GM19468 (cell line): ENCODE data around the gene FBN3.

Experiments
- ATAC-seq: cut with Tn5 transposase; IDR thresholded peaks from one replicate; pipeline ENCODE4 v1.9.1; 2021; ENCODE audit warnings: mild to moderate bottlenecking, moderate library complexity, moderate number of reproducible peaks; ENCODE audit not compliant: unreplicated experiment; ENCODE audit errors: extremely low read depth

Gene FBN3

DNA sequence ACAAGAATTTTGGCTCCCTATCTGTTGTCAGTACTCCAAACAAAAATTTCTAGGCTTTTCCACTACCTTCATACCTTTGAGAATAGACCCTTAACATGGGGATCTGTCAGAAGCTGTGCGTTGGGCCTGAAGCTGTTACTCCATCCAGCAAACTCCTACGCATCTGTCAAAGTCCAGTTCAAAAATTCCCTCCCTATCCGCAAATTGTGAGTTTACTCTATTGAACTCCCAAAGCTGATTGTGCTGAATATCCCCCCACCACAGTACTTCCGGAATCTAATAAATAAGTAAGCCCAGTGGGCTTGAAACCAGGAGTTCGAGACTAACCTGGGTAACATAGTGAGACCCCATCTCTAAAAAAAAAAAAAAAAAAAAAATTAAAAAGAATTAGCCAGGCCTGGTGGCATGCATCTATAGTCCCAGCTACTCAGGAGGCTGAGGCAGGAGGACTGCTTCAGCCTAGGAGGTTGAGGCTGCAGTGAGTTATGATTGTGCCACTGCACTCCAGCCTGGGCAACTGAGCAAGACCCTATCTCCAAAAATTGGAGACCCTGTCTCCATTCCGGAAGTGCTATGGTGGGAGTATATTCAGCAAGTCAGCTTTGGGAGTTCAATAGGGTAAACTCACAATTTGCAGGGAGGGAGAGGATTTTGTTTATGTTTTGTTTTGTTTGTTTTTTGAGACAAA is 930 bp upstream of the FBN3 start:
- no peak for ATAC-seq

GRCh38 chr19:8148410-8149260 is 757 bp downstream of the FBN3 start:
- ATAC-seq: no peak

- ATAC-seq: no peak
Observed at GRCh38 chr19:8148088-8148409, 1.3 kb downstream of the FBN3 start.

DNA sequence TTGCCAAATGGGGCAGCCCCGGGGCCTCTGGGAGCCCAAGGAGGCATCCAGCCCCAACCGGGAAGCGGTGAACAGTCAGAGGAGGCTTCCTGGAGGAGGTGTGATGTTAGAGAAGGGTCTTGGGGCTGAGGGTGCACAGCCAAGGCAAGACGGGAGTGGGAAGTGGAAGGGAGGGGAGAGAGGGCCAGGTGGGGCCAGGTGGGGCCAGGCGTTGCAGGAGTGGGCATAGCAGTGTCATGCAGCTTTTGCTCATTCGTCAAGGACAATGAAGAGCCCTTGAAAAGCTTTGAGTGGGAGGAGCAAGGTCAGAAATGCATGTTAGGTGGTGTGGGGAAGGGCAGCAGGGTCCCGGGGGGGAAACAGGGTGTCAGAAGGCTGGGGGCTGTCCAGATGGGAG is 1.8 kb downstream of the FBN3 start:
- ATAC-seq: no peak

GRCh38 chr19:8146877-8147581 is 2.4 kb downstream of the FBN3 start:
- no peak for ATAC-seq

DNA sequence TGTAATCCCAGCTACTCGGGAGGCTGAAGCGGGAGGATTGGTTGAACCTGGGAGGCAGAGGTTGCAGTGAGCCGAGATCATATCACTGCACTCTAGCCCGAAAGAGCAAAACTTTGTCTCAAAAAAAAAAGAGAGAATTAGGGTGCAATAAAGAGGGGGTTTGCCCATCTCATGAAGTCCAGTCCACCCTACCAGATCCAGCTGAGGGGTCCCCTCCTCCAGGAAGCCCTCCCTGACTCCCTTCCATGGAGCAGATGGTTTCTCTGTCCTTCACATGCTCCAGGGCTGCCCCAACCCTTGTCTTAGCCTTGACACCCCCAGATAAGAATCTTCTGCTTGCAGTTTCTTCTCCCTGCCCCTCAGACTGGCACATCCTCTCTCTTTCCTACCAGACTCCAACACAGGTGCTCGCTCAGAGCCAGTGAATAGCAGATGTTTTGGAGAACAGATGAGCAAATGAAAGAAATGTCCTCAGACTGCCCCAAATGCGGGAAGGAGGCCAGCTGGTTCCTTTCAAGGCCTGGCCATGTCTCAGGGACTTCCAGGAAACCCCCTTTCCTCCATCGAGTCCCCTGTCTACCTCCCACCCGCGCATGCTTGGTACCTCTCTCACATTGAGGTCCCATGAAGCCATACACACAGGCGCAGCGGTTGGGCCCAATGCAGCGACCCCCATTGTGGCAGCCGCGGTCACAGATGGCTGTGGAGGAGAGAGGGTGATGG is 5.0 kb downstream of the FBN3 start:
- no peak for ATAC-seq

DNA sequence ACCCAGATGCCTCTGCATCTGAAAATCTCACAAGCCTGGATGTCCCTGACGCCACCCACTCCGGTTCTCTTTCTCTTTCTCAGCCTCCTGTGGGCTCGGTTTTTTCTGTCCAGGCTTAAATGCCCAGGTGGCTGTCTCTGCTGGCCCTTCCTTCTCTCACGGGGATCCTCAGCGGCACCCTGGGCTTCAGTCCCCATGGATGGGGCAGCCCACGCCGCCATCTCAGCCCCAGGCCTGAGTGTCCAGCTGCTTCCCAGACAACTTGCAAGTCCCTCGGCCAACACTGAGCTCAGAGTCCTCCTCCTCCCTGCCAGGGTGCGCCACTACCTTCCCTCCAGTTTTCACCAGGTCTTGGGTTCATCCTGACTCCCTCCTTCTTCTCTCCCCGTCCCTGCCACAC is 6.4 kb downstream of the FBN3 start:
- no peak for ATAC-seq

DNA sequence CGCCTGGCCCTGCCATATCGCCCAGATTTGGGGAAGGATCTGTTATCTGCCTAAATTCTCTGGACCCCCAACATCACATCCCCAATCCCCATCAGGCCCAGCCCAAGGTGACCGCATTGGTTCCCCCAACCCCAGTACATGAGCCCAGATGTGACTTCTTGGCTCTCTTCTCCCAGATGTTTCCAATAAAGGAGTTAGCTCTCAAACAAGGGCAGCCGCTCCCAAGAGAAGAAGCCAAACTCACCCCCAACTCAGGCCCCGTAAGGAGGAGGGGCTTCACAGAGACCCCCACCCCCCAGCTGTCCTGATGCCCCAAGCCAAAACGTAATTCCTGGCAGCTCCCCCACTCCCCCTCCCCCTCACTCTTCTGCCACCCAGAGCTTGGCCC is 6.9 kb downstream of the FBN3 start:
- no peak for ATAC-seq

- ATAC-seq: no peak
Observed at GRCh38 chr19:8141726-8142512, 7.5 kb downstream of the FBN3 start.

DNA sequence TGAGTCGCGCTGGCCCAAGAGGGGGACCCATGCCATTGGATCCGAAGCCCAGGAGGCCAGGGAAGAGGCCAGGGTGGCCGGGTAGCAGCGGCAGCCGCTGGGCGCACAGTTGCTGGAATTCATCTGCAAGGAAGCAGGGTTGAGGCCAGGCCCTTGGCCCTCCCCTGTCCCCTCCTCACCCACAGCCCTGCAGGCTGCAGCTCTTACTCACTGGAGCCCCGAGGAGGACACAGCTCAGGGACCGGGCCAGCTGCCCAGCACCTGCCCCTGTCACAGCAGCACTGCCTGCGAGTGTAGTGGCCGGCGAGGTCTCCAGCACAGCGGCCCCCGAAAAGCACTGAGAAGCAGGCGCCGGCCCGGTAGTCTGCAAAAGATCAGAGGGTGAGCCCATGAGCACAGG is 11.2 kb downstream of the FBN3 start:
- ATAC-seq: no peak

DNA sequence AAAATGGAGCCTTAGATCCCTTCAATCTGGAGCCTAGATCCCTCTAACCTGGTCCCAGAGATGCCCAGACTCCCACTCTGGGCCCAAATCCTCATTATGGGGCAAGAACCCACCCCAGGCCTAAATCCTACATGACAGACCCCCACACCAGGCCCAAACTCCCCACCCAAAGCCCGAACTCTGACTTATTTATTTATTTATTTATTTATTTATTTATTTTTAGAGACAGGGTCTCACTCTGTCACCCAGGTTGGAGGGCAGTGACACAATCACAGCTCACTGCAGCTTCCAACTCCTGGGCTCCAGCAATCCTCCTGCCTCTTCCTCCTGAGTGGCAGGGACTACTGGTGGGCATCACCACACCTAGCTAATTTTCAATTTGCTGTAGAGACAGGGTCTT is 12.0 kb downstream of the FBN3 start:
- no peak for ATAC-seq

DNA sequence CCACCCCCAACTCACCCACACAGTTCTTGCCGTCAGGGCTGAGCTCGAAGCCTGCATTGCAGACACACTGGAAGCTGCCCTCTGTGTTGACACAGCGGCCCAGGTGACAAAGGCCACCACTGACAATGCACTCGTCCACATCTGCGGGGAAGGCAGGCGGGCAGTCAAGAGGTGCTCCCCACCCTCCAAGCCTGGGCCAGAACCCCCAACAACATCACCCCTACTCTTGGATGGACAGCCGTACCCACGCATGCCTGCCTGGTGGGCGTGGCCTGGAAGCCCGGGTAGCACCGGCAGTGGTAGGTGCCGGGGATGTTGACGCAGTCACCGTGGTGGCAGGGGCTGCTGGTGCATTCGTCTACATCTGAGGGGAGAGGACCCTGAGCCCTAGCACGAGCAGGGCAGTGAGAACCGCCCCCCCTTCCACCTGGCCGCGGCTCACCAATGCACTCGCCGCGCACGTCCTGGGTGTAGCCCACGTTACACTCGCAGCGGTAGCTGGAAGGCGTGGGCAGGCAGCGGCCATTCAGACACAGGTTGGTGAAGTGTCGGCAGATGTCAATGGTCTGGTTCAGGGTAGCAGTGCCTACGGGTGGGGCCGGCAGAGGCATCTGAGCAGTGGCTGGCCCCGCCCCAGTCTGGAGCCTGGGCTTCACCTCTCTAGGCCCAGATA is 13.3 kb downstream of the FBN3 start:
- ATAC-seq: no peak

DNA sequence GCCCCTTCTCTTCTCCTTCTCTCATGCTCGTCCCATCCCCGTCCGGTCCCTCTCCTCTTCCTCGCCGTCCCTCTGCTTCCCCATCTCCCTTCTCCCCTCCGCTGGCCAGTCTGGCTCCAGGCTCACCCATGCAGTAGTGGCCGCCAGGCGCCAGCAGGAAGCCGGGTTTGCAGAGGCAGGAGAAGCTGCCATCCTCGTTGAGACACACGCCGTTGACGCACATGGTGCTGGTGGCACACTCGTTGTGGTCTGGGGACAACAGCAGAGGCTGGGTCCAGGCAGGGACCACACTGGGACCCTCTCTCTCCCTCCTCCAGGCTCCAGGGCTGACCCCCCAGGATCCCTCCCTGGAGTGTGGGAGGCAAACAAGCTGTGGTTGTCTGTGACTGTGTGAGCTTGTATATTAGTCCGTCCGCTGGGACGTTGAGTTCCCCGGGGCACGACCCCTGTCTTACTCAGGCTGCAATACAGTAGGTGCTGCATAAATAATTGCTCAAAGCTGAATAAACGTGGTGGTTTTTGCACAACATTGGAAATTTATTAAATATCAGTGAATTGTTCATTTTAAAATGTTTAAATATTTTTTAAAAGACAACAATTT is 16.4 kb downstream of the FBN3 start:
- ATAC-seq: no peak

- ATAC-seq: no peak
Observed at GRCh38 chr19:8131517-8131916, 17.9 kb downstream of the FBN3 start.

GRCh38 chr19:8129061-8129618 is 20.3 kb downstream of the FBN3 start:
- no peak for ATAC-seq

DNA sequence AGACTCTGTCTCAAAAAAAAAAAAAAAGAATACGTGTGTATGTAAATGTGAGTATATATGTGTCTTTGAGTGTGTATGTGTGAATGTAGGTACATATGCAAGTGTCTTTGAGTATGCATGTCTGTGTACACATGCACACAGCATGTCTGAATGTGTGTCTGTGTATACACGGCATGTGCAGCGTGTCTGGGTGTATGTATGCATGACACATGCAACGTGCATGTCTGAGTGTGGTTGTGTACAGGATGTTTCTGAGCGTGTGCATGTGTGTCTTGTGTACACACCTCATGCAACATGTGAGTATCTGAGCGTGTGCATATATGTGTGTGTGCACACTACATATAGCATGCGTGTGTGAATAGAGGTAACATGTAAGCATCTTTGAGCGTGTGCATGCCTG is 20.8 kb downstream of the FBN3 start:
- ATAC-seq: no peak

DNA sequence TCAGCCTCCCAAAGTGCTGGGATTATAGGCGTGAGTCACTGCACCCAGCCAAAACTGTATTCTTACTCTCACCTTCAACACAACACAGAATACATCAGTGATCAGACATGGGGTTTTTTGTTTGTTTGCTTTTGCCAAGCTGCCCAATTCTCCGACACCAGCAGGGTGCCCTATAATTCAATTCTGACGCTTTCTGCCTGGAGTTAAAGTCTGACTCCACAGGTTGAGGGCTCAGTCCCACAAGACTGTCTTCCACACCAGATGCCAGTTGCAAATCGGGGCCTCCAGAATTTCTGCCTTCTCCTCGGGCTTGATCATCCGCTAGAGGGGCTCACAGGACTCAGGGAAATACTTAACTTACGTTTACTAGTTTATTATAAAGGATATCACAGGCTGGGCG is 22.1 kb downstream of the FBN3 start:
- ATAC-seq: no peak

DNA sequence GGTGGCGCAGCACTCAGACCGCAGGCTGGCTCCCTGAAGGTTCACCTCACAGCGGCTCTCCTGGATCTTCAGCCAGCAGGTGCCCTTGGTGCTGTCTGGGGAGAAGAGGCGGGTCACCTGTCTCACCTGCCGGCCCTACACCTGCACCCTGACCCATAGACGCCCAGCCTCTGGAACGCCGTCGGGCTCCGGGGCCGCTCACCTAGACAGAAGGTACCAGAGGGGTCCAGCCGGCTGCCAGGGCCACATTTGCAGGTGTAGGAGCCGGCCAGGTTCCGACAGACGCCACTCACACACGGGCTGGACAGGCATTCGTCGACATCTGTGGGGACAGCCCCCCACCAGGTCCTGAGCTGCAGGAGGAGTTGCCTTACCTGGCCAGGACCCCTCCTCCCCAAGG is 22.9 kb downstream of the FBN3 start:
- ATAC-seq: no peak

GRCh38 chr19:8126008-8126407 is 23.4 kb downstream of the FBN3 start:
- no peak for ATAC-seq
